Measurements from ENCODE around the gene SLAMF1.

GRCh38 chr1:160567341-160567740, 79.5 kb downstream of the SLAMF1 start:
- TF ChIP-seq POLR2A (IDR thresholded peaks at IDR 0.05; ENCODE audit: low read depth, low read length) (no peak), POLR2AphosphoS5 (IDR thresholded peaks at IDR 0.05; ENCODE audit: low read depth, low read length) (no peak), PAX5 (IDR thresholded peaks at IDR 0.05; ENCODE audit: insufficient read depth, low read length, severe bottlenecking) (no peak)

Measured in GM12891 (cell line).